HT1080 (cell line): ENCODE measurements around the gene TBK1. TPM values are rescaled to one million over a fixed set of nuclear protein-coding genes. Genes with fewer than 3 reads are reported as not detected.

Experiments used
- DNase-seq: peaks from one replicate; pipeline ENCODE4 v3.0.0-alpha.2; 2015; ENCODE audit warnings: low read depth
- total RNA-seq: library from RNA; depleted of rRNA; stranded (reverse); fragments of >200 nt; shearing (Covaris generic); gene quantifications from 2 replicates; pipeline ENCODE4 v1.2.3, GENCODE V29; 2014

The TBK1 gene
- total RNA-seq, 1 experiment from 2014 or later: 23.1 TPM

DNA sequence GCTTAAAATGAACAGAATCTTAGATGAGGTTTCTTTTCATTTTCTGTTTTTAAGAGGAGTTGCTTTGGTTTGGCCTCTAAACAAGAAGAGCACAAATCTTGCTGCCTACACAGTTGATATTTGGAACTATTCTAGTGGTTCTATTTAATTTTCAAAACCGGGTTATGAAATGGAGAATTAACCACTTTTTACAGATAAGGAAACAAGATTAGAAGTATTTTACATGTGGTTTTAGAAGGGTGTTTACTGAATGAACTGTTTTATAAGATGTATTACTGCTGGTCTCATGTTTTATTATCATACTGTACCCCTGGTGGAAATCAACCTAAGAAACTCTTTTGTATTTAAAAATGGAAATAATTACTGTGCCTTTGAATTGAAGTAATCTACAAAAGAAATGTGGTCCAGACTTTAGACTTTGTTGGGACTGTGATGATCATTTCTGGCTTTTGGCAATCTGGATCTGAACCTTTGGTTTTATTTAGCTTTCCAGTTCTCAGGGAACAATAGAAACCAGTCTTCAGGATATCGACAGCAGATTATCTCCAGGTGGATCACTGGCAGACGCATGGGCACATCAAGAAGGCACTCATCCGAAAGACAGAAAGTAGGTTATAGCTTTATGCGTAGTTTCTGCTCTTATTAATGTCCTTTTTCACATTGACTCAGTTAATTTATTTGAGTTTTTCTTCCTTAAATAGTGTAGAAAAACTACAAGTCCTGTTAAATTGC, 43.2 kb downstream of the TBK1 start:
- DNase-seq: no peak

DNA sequence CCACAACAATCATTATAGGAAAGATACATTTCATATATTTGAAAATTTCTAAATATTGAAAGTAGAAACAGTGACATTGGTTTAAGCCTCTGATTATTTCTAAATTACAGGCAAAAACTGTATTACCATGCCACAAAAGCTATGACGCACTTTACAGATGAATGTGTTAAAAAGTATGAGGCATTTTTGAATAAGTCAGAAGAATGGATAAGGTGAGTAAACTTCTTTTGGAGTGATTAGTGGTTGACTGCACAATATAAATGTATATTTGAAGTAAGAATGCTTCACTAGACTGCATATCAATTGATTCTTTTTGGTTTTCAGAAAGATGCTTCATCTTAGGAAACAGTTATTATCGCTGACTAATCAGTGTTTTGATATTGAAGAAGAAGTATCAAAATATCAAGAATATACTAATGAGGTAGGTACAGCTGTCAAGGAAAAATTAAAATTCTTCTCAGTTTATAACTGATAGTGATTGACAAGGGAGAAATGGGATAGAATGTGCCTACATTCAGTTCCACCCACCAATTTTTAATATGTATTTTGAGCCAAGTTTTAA, 45.0 kb downstream of the TBK1 start:
- DNase-seq: no peak

DNA sequence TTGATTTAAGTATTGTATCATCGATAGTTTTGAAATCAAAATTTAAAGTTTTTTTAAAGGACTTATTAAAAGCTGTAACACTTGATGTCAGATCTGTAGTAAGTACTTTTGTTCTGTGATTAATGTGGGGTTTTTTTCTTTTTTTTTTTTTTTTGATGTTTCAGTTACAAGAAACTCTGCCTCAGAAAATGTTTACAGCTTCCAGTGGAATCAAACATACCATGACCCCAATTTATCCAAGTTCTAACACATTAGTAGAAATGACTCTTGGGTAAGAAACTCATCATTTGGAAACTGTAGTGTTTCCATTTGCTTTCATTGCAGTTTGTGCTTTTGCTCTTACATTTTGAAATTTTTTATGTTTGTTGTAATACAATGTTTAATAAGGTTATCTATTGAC, 45.6 kb downstream of the TBK1 start:
- no peak for DNase-seq

DNA sequence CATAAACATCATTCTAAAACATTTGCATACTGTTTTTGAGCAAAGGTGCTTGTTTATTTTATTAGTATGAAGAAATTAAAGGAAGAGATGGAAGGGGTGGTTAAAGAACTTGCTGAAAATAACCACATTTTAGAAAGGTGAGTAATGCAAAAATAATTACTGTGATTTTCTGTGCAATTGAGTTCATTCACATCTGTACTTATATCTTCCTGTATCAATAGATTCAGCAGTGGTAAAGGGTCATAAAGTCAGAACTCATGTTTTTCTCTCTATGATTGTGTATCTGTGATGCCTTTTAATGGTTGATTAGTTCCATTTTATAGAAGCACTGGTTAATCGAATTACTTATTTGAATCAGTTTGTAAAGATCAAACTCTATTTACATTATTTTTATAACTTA, 46.0 kb downstream of the TBK1 start:
- no peak for DNase-seq

DNA sequence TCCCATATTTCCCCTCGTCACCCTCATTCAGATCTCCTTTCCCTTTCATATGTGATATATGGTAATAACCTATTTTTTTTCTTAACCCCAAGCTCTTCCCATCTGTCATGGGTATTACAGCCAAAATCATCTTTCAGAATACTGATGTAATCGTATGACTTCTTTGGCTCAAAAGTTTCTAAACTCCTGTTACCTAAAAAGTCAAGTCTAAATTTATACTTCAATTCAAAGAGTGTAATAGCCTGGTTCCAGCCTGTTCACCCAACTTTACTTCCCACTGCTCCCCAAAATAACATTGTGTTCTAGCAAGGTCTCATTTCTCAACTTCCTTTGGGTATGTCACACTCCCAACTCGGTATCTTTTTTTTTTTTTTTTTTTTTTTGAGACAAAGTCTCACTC, 48.5 kb downstream of the TBK1 start:
- DNase-seq: no peak

DNA sequence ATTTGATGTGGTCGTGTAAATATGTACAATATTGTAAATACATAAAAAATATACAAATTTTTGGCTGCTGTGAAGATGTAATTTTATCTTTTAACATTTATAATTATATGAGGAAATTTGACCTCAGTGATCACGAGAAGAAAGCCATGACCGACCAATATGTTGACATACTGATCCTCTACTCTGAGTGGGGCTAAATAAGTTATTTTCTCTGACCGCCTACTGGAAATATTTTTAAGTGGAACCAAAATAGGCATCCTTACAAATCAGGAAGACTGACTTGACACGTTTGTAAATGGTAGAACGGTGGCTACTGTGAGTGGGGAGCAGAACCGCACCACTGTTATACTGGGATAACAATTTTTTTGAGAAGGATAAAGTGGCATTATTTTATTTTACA, 49.6 kb downstream of the TBK1 start:
- no peak for DNase-seq

DNA sequence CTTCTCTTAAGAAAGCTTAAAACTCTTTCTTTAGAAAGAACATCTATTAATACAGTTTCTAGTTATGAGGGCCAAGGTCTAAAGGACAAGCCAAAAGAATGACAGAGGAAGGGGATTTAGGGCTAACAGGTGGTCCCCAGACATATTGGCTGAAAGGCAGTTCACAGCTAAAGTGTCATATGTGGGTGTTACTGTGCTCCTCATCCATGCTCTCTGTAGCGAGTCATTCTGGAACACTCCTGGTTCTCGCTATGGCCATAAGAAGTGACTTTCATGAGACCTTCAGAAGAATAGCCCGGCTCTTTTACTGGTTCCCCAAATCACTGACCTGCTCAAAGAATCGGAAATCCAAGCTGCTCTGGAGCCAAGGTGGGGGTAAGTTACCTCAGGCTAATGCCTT, 55.0 kb downstream of the TBK1 start:
- no peak for DNase-seq

DNA sequence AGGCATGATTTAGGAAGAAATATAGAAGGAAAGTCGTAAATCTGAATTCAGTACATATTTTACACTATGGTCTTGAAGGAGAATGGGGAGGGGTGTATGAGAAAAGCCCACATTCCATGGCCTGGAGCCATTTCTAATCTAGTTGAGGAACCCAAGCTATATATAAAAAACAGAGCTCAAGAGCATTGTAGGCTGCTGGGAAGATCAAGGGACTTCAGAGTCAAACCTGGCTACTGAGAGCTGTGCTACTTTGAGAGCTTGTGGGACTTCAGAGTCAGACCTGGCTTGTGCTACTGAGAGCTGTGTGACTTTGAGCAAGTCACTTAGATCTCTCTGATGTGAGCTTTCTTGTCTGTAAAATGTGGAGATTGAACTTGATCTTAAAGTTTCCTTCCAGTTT, 58.7 kb downstream of the TBK1 start:
- no peak for DNase-seq

DNA sequence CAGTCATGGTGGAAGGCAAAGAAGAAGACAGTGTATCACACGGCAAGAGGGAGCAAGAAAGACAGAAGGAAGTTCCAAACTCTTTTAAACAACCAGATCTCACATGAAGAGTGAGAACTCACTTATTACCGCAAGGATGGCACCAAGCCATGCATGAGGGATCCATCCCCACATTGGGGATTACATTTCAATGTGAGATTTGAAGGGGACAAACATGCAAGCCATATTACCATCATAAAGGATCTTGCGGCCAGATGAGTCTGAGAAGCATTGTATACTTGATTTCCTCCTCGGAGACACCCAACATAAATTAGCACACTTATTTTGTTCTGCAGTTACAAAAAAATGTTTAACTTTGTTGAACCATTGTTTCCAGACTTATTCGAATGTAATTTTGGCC, 66.5 kb downstream of the TBK1 start:
- no peak for DNase-seq

DNA sequence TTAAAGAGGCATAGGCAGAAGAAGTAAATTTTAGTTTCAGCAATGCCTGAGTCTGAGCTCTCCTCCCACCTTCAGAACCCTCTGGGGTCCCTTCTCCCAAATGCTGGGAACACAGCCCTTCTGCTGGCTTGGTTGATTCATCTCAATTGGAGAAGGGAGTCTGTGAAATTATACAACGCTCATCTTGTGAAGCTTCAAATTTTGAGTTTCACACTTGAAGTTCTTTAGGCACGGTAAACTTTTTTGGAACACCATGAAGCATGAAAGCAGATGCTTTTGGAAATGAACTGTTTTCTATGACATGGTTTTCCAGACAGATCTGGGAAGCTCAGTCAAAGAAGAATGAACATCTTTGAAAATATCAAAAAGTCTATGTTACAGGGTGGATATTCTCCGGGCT, 69.9 kb downstream of the TBK1 start:
- DNase-seq: no peak

DNA sequence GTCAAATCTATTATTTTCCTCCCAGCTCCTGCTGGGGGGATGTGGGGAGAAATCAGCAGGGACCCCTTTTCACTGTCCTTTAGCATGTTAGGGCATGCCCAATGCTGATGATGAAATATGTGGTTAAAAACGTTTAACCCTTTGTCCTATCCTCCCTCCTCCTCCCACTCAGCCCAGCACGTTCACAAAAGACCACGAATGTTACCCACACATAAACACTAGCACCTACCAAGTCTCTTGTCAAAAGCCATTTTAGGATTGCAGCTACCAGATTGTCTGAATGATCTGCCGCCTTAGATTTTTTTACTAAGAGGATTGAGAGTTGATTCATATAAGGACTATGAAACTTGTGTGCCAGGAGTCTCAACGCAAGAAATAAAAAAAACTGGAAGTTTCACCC, 70.4 kb downstream of the TBK1 start:
- peak; percentile 27 for DNase-seq

DNA sequence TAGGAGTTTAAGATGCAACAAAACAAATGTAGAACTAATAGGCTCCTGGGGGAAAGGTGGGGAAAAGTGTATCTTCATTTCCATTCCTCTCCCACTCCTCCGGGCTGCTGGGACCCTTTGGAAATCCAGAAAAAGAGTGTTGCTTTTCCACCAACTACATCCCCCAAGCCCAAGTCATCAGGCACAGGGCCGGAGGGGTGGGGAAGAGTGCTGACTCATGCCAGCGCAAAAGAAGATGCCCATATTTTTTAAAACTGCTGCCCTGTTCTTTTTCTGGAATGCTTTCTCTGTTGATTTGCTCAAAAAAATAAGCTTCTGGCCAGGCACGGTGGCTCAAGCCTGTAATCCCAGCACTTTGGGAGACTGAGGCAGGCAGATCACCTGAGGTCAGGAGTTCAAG, 70.9 kb downstream of the TBK1 start:
- no peak for DNase-seq

DNA sequence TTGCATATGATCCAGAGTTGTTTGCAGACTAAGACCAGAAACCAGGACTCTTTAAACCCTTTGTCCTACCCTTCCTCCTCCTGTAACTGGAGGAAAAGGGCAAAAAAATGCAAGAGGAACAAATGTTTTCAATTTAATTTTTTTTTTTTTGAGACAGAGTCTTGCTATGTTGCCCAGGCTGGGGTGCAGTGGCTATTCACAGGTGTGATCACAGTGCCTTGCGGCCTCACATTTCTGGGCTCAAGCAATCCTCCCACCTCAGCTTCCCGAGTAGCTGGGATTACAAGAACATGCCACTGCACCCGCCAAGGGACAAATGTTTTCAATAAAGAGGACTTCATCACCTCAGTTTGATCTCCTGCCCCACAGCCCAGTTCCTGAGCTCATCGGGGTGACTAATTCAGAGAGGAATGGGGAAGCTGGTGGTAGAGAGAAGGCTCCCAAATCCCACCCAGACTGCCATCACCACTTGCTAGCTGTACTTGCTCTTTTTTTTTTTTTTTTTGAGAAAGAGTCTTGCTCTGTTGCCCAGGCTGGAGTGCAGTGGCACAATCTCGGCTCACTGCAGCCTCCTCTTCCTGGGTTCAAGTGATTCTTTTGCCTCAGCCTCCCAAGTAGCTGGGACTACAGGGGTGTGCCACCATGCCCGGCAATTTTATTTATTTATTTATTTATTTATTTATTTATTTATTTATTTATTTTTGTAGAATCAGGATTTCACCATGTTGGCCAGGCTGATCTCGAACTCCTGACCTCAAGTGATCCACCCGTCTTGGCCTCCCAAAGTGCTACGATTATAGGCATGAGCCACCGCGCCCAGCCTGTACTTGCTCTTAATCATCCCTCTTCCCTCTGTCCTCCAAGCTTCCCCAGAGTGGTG, 71.9 kb downstream of the TBK1 start:
- DNase-seq: peak; percentile 65

DNA sequence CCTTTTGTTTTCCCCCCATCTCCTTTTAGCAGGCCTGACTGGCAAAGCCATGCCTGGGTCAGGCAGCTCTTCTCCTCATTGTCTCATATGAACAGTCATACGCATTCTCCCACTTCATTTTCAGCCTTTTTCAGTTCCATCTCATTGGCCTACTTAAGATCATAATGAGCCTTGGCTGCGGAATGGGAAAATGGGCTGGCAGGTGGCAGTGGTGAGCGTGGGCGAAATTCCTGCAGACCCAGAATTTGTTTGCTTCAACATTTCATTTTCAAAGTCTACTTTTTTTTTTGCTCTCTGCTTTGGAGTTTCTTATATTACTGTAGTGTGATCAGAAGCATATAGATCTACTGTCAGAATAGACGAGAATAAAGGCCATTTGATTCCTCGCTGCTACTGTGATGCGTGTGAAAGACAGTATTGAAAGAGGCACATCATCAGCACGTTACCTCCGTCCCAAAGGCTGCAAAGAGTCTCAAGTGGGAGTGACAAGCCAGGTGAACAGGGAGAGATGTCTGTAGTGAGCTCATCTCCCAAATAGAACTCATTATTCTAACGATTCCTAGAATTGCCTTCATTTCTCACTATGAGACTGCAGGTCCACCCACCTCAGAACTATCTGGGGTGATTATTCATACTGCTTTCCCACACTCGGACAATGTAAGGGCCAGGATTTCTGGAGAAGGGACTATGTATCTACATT, 73.7 kb downstream of the TBK1 start:
- DNase-seq: no peak

DNA sequence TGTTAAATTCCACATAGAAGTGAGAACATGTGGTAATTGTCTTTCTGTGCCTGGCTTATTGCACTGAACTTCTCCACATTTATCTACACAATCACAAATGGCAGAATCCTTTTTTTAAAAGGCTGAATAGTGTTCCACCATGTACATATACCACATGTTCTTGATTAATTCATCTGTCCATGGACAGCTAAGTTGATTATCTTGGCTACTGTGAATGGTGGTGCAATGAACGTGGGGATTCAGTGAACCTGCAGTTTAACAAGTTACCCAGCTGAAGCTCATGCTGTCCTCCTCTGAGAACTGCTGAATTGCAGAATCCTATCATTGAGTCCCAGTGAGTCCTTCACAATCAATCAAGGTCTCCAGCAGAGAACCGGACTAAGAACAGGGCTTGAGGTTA, 74.9 kb downstream of the TBK1 start:
- no peak for DNase-seq

DNA sequence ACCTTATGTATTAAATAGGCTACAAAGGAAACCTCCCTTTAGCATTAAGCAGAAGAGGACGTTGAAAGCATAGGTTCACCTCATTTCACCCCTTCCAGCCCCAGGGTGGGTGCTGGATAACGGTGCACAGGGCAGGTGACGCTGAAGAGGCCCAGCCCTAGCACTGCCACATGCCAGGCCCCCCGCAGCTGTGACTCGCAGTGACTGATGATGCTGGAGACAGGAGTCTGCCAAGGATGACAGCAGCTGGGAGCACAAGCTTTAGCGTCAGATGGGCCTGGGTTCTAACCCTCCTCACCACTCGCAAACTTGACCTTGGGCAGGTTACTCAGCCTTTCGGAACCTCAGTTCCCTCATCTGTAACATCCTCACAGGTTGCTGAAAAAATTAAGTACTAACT, 76.7 kb downstream of the TBK1 start:
- DNase-seq: peak; percentile 19

DNA sequence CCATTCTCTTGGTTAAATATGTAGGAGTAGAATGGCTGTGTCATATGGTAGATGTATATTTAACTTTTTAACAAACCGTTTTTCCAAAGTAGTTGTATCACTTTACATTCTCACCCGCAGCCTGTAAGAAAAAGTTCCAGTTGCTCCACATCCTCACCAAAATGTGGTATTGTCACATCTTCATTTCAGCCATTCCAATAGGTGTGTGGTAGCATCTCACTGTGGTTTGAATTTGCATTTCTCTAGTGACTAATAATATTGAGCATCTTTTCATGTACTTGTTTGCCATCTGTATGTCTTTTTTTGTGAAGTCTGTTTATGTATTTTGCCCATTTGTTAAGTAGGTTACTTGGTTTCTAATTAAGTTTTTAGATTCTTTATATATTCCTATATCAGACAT, 78.6 kb downstream of the TBK1 start:
- DNase-seq: no peak

DNA sequence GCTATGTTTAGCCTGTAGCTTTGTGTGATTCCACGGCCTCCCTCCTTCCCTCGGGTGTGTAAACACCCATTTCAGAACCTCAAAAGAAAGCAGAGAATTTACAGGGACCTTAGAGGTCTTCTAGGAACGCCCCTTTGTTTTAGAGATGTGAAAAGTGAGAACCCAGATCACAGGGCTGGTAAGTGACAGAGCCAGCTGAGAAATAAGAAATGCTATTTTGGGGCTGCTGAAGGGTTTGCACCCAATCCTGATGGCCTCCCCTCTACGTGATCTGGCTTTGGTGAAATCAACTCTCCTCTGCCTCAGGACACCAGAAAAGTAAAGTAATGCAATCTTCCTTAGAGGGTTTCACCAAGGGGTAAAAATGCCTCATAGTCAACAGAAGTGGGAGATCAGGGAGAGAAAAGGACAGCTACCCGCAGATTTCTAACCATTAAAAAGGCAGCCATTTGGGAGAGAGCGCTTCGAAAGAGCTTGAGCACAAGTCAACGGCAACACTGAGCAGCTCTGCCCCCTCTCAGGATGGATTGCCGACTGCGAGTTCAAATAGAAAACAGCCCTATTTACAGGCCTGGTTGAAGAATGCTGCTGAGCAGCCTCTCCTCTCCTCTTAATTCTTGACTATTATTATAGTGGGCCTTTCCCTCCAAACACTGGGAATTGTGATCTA, 79.9 kb downstream of the TBK1 start:
- DNase-seq: no peak

DNA sequence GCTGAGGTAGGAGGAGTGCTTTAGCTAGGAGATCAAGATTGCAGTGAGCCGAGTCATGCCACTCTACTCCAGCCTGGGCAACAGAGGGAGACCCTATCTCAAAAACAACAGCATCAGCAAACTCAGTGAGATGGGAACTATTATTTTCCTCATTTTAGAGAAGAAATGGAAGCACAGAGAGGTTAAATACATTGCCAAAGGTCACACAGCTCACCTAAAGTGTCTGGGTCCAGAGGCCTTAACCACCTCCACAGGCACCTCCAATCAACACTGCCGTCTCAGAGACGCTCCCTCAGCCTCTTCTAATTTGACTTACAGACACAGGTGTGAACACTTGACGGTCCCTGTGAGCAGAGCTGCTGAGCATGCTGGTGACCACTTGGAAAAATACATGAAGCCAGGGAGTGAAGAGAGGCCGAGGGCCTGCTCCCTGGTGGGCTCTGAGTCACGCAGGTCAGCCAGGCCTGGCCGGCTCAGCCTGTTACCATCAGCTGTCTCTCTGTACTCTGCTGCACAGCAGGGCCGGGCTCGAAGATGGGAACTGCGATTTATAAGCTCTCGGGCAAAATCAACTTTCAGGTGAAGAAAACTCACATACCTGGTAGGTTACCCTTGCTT, 80.9 kb downstream of the TBK1 start:
- no peak for DNase-seq

DNA sequence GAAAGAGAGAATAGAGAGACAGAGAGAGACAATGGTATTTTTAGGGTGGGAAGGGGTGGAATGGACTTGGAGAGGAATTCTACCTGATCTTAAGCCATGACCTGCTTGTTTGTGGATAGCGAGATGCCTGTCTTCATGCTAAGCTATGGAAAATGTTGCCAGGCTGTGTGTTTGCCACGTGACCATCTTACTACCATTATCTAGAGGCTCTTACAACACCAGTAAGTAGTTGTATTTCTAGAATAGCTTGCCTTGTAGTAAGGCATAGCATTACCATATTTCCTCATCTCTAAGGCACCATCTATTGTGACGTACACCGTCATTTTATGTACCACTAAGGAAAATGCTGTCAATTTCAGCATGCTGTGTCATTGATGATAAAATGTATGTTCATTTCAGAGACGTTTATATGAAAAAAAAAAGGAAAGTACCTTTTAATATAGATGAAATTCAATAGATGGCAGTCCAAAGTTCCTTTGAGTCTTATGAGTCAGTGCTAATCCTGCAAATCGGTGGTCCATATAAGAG, 82.8 kb downstream of the TBK1 start:
- no peak for DNase-seq

DNA sequence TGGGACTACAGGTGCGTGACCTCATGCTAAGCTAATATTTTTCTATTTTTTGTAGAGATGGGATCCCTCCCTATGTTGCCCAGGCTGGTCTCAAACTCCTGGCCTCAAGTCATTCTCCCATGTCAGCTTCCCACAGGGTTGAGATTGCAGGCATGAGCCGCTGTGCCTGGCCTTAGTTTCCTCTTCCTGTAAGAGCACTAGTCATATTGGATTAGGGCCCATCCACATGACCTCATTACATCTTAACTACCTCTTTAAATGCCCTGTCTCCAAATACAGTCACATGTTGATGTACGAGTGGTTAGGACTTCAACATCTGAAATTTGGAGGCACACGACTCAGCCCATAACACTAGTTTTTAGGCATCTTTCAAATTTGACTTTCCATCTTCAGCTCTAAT, 86.2 kb downstream of the TBK1 start:
- no peak for DNase-seq
